COLO668 (cell line): ENCODE results near the gene TRAPPC6A.

Experiments
- DNase-seq: peaks from one replicate; lab custom pipeline; 2025; ENCODE audit not compliant: unreplicated experiment; lab: John Stamatoyannopoulos, UW

Gene TRAPPC6A

DNA sequence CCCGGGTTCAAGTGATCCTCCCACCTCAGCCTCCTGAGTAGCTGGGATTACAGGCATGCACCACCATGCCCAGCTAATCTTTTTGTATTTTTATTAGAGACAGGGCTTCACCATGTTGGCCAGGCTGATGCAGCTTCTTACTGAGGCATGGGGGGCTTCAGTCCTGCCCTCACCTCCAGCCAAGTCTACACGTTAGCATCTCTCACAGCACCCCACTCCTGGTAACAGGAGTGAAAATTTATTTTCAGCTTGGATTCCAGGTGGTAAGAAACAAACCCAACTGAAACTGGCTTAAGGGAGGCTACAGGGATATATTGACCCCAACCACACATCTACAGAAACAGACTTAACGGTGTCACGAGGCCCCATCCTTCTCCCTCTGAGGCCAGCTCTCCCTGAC is 27.9 kb downstream of the TRAPPC6A start:
- no peak for DNase-seq

DNA sequence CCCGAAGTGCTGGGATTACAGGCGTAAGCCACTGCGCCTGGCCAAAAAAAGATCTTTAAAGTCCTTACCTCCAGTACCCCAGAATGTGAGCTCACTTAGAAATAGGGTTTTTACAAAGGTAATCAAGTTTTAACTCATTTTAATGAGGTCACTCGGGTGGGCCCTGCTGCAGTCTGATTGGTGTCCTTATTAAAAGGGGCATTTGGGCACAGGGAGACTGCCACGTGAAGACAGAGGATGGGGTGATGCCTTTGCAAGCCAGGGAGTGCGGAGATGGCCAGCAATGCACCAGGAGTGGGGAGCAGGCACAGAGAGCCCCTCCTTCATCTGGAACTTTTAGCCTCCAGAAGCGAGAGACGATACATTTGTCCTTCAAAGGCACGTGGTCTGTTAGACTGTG is 28.9 kb downstream of the TRAPPC6A start:
- DNase-seq: no peak

DNA sequence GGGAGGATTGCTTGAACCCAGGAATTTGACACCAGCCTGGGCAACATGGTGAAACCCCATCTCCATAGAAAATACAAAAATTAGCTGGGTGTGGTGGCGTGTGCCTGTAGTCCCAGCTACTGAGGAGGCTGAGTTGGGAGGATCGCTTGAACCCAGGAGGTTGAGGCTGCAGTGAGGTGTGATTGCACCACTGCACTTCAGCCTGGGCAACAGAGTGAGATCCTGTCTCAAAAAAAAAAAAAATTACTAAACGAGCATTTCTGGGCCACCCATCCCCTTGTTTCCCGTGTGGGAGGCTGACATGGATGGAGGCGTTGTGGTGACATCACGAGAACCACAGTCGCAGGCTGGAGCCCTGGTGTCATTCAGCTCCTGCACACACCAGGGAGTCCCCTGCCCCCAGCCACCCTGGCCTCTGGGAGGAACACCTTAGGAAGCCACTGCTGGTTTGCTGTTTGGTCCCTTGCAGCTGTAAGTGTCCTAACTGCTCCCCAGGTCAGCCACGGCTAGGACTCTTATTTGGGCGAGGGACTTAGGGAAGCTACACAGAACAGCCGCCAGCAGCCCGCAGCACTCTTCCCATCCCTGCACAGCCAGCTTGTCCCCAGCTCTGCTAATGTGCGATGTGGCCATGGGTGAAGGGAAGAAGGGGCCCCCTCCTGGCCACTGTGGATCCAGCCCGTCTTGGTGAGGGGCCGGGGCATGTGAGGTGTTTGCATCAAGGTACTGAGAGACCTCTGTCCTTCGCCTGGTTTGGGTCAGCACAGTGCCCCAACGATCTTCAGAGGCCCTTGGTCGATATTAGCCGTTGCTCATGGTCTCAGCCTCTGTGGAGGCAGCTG is 30.0 kb downstream of the TRAPPC6A start:
- DNase-seq: no peak

DNA sequence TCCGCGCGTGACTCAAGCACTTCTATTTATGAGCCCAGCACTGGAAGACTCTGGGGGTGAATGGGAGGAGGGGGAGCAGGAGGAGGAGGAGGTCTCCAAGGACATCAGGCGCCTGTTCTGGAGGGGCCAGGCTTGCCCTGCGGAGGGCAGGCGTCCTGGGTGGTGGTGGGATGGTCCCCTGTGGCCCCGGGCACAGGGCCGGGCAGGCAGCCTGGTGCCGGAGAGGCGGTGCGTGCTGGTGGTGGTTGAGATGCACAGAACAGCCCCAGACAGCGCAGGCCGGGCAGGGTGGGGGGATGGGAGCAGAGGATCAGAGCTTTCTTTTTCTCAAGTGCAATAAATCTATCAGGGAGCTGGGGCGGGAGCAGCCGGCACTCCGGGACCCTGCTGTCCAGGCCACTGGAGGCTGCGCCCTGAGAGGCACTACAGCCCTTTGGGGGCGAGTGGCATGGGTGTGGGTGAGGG is 31.3 kb downstream of the TRAPPC6A start:
- DNase-seq: no peak

DNA sequence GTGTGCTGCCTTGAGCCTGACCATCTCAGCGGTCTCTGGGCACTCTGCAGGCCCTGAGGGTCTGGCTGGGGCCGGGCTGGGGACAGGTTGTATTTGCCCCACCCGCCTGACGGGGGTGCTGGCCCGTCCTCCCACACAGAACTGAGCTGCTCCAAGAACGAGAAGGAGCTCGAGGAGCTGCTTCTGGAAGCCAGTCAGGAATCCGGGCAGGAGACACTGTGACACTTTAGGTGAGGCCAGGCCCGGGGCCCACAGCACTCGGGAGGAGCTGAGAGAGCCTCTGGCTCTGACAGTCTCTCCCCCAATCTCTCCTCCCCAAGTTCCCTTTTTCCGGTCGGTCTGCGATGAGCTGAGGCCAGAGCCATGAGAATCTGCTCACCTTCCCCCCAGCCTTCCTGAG is 31.8 kb downstream of the TRAPPC6A start:
- DNase-seq: no peak

DNA sequence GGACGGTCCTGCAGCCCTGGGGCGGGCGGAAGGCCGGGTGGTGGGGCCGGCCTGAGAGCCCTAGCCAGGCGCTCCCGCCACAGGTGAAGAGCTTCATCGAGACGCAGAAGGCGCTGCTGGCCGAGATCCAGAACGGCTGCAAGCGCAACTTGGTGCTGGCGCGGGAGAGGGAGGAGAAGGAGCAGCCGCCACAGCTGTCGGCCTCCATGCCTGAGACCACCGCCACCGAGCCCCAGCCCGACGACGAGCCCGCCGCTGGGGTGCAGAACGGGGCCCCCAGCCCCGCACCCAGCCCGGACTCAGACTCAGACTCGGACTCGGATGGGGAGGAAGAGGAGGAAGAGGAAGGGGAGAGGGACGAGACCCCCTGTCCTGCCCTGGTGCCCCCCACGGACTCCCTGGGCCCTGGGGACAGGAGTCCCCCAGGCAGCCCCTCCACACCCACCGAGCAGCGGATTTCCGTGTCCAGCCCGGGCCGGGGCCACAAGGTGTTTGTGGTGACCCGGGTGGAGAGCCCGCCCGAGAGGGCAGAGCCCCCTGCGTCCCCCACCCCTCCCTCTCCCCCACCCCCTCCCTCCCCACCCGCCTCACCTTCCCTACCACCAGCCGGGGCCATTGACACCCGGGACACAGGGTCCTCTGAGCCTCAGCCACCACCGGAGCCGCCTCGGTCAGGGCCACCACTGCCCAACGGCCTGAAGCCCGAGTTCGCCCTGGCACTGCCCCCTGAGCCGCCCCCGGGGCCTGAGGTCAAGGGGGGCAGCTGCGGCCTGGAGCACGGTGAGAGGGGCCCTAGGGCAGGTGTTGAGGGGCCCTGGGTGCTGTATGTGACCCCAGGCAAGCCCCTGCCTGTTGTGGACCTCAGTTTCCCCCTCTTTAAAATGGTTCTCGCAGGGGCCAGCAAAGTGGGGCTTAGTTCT is 32.5 kb downstream of the TRAPPC6A start:
- no peak for DNase-seq

DNA sequence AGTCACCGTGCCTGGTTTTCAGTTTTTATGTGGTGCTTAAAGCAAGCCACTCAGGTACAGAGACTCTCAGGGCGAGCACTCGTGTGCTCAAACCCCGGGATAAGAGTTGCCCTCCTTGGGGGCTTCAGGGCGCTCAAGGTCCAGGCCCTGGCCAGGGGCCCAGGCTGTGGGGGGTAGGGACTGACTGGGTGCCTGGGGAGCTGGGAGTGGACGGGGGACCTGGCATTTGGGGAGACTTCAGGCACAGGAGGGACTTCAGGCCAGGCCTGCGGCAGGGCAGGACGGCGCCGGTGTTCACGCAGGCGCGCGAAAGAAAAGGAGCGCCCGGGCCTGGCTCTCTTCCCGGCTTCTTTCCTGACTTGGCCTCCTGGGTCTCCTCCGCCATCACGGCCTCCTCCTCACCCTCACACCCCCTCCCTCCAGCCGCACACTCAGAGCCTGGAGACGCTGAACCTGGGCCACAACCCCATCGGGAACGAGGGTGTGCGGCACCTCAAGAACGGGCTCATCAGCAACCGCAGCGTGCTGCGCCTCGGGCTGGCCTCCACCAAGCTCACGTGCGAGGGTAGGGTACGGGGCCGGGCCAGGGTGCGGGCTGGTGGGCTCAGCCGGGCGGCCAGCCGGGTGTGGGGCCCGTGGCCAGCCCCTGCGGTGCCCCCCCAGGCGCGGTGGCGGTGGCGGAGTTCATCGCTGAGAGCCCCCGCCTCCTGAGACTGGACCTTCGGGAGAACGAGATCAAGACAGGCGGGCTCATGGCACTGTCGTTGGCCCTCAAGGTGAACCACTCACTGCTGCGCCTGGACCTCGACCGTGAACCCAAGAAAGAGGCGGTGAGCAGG is 33.4 kb downstream of the TRAPPC6A start:
- DNase-seq: no peak

DNA sequence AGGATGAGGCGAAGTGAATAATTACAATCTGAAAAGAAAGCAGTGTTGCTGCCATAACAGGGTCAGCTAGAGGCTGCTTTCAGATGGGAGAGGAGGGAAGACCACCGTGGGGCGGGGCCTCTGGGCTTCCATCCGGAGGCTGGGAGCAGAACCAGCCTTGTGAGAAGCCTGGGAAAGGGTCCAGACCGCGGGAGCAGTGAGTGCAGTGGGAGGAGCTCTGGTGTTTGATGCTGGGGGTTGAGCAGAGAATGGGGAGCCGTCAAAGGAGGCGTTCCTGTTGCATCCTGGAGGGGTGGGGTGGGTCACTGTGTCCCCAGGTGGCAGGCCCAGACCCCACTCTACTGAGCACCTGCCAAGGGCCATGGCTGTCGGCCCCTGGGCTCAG is 35.3 kb downstream of the TRAPPC6A start:
- no peak for DNase-seq

DNA sequence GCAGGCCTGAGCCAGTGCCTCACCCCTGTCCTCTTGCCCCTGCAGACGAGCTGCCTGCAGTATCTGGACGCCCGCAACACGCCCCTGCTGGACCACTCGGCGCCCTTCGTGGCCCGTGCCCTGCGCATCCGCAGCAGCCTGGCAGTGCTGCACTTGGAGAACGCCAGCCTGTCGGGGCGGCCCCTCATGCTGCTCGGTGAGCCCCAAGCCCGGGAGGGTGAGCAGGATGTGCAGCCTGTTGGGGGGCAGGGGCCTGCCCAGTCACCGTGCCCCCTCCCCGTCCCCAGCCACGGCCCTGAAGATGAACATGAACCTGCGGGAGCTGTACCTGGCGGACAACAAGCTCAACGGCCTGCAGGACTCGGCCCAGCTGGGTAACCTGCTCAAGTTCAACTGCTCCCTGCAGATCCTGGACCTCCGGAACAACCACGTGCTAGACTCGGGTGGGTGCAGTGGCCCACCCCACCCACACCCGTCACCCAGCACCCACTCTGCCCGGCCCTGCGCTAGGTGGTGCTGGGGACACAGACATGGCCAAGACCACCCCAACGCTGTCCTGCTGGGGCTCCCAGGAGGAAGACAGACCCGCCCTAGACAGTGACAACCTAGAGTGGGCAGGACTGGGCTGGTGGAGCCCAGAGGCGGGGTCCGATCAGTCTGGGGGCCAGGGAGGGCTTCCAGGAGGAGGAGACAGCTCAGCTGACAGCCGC is 35.9 kb downstream of the TRAPPC6A start:
- no peak for DNase-seq

DNA sequence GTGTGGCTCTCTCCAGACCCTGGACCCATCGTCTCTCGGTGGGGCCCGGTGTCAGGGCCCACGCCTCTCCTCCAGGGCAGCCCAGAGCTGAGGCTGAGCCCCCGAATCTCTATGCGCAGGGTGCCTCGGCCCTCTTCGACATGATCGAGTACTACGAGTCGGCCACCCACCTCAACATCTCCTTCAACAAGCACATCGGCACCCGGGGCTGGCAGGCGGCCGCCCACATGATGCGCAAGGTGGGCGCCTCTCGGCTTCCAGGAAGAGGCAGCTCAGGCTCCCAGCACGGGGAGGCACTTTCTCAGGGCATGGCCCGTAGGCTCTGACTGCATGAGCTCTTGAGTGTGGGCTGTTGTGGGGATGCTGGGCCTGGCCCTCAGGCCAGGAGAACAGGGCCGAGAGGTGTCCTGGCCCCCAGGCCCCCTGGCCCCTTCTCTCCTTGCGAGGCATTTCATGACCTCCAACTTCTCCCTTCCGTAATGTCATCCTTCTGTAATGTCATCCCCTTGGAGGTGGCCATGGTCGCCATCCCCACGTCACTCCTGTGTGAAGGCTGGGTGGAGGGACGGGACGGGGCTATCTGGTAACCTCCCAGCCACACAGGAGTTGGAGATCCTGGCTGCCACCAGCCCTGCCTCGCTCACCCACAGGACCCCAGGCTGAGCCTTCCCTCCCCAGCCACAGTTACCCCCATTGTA is 36.7 kb downstream of the TRAPPC6A start:
- no peak for DNase-seq

DNA sequence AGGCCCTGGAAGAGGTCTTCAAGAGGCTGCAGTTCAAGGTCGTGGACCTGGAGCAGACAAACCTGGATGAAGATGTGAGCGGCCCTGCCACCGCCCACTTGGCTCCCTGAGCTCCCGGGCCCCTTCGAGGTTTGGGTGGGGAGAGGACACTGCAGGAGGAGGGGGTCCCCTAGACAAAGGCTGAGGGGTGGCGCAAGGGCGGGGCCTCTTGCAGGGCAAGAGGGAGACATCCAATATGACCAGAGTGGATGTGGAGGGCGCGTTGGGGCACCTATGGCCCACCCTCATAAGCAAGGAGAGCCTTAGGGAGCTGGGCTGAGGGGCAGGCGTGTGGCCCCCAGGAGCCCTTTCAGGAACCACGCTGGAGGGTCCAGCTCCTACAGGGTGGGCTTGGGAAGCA is 37.5 kb downstream of the TRAPPC6A start:
- DNase-seq: no peak

DNA sequence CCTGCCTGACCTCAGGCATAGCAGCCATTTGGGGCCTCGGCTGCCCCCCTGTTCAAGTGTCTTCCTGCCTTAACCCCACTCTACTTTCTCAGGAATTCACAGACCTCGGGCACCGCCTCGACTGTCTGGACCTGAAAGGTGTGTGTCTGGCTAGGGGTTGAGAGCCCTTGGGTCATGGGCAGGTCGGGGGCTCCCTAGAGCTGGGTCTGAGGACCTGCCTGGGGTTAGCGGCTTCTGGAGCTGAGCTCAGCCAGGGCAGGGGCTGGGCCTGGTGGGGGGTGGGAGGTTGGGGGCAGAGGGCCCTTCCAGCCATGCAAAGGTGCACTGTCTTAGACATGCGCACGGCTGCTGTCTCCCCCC is 37.9 kb downstream of the TRAPPC6A start:
- DNase-seq: no peak

DNA sequence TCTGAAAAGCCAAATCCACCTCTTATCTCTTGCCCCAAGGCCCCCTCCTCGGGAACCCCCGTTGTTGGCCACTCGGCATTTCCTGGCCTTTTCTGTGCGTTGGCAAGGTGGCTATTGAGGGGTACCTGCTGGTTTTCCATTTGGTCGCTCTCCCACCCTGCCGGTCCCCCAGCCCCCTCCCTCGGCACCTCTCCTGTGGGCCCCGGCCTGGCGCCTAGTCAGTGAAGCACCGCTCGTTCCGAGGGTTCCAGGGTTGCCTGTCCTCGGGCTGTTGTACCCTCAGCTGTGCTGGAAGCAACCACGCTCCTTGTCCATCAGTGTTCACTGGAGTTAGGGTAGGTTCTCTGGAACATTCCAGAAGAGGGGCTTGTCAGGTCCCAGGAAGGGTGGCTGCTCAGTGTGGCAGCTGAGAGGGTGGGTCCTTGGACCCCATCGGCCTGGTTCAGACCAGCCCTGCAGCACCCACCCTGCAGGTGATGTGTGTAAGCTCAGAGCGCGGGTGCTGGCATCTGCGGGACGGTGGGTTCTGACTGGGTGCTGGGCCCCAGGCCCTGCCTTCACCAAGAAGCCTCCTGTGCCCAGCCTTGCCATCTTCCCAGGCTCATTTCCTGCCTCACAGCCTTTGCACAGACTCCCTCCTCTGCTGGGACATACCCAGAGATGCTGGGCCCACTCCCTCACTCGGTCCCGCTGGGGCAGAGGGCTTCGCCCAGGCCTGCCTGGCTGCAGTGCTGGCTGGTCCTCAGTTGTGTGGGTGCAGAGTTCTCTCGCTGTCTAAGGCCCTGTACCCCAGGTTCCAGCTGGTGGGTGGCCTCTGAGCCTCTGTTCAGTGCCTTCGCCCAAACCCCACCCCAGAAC is 38.5 kb downstream of the TRAPPC6A start:
- no peak for DNase-seq

DNA sequence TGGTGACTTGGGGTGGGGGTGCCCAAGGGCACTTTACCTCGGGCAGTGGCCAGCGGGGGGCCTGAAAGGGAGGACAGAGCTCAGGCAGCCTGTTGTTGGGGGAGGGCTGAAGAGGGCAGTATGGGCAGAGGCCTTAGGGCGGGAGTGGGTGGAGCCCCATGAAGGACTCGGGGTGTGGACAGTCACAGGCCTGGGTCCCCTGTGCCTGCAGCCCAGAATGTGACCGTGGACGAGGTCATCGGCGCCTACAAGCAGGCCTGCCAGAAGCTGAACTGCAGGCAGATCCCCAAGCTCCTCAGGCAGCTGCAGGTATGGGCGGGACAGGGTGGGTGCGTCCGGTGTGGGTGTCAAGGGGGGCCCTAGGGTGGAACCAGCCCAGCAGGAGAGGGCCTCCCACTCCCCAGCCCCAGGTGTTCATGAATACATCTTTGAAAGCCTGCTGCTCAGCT is 39.7 kb downstream of the TRAPPC6A start:
- no peak for DNase-seq

DNA sequence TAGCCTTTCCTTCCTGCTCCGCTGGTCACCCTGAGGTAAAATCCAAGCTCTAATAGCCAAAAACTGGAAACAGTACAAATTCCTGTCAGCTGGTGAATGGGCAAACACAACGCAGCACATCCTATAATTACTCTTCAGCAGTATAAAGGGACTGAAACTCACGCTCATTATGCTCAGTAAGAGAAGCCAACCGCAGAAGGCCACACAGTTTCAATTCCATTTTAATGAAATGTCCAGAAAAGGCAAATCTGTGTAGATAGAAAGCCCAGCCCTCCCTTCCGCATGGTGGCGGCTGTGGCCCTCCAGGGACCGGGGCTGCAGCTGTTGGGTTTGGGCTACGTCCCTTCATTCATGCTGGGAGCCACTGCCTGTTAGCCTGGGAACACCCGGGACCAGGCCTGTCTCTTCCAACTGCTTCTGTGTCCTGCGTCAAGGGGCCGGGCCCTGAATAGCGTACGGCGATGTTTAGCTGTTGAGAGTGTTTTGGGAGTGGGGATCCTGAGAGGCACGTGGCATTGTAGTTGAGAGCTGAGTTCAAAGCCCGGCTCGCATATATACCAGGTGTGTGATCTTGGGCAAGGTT is 40.8 kb downstream of the TRAPPC6A start:
- no peak for DNase-seq

DNA sequence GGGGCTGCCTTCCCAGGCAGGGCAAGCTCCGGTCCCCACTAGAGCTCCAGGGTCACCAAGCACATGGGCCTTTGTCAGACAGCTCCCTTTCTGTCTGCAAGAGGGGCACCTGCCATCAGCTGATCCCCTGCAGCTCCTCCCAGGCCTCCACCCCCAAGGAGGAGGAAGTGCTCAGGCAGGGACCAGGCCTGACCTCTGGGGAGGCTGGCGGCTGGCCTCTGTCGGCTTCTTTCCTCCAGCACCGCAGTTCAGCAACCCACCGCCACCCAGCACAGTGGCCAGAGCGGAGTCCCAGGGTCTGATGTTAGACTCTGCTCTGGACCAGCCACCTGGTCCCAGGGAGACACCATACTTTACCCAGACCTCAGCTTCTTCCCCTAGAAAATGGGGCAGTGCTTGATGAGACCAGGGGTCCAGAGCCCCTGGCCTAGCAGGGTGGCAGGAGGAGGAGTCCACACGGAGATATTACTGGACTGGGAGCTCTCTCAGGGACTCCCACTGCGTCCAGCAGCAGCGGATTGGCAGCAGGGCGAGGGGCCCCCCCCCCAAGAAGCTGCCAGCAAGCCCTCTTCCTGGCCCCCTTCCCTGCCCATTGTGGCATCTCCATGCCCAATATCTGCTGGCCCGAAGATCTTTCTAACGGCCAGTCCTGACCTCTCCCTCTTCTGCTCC is 41.4 kb downstream of the TRAPPC6A start:
- no peak for DNase-seq

DNA sequence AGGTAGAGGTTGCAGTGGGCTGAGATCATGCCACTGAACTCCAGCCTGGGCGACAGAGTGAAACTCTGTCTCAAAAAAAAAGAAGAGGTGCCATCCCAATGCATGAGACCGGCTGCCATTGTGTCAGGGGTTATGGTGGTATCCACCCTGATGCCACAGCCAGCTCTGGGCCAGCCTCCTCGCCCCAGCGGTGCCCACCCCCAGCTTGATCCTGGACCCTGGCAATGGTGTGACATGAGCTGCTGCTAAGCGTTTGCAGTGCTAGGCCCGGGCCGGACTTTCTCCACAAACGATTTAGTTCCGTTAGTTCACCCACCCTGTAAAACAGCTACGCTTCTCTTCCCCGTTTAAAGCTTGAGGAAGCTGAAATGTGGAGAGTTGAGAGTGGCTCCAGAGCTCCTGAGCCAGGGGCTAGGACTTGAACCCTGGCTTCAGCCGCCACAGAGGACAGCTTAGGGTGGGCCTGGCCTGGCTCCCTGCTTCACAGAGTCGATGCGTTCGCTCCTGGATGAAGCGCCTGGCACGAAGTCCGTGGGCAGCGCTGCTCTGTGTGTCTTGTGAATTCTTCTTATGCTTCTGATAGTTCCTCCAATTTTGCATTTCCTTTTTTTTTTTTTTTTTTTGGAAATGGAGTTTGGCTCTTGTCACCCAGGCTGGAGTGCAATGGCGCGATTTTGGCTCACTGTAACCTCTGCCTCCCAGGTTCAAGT is 42.7 kb downstream of the TRAPPC6A start:
- DNase-seq: no peak
